Osteoblast (primary cell): ENCODE data around the gene TBC1D23. TPM values are rescaled to one million over a fixed set of nuclear protein-coding genes. Genes with fewer than 3 reads are reported as not detected.

ENCODE experiments used
- DNase-seq: peaks from one replicate; pipeline ENCODE4 v3.0.0; 2011; ENCODE audit warnings: low spot score, mixed read lengths; ENCODE audit not compliant: insufficient read length; ENCODE audit errors: missing footprints
- H2AFZ ChIP-seq: 2 replicates; pipeline ENCODE4 v1.6.0; 2011; ENCODE audit warnings: mild to moderate bottlenecking, low read length
- H3K27ac ChIP-seq: 2 replicates; pipeline ENCODE4 v1.5.1; 2011; ENCODE audit warnings: mild to moderate bottlenecking, low read depth, low read length, moderate library complexity
- H3K27me3 ChIP-seq: 2 replicates; pipeline ENCODE4 v1.6.0; 2012; ENCODE audit warnings: mild to moderate bottlenecking, control low read depth, inconsistent platforms, low read length, moderate library complexity; ENCODE audit not compliant: insufficient read depth
- H3K36me3 ChIP-seq: 2 replicates; pipeline ENCODE4 v1.5.1; 2011; ENCODE audit warnings: mild to moderate bottlenecking, low read length, control low read depth, moderate library complexity; ENCODE audit not compliant: insufficient read depth
- H3K4me1 ChIP-seq: 2 replicates; pipeline ENCODE4 v1.5.1; 2011; ENCODE audit warnings: mild to moderate bottlenecking, low read length, control low read depth, moderate library complexity; ENCODE audit not compliant: insufficient read depth
- H3K4me2 ChIP-seq: 2 replicates; pipeline ENCODE4 v1.6.0; 2011; ENCODE audit warnings: mild to moderate bottlenecking, low read length; ENCODE audit not compliant: insufficient read depth
- H3K4me3 ChIP-seq: fragments of 200-600 bp; sonication (generic); 3 replicates; pipeline ENCODE4 v1.5.1; 2012; ENCODE audit warnings: mild to moderate bottlenecking, low read length, inconsistent platforms; ENCODE audit not compliant: insufficient read depth
- H3K79me2 ChIP-seq: 2 replicates; pipeline ENCODE4 v1.6.0; 2012; ENCODE audit warnings: mild to moderate bottlenecking, low read length, control low read depth, inconsistent platforms; ENCODE audit not compliant: insufficient read depth
- H3K9me3 ChIP-seq: 2 replicates; pipeline ENCODE4 v1.5.1; 2011; ENCODE audit warnings: low read depth, low read length, control low read depth
- H4K20me1 ChIP-seq: 2 replicates; pipeline ENCODE4 v1.6.0; 2012; ENCODE audit warnings: mild to moderate bottlenecking, low read length, control low read depth; ENCODE audit not compliant: insufficient read depth
- total RNA-seq: library from RNA; depleted of rRNA; stranded (reverse); fragments of >200 nt; gene quantifications from 2 replicates; pipeline ENCODE4 v1.2.3, GENCODE V29; 2012
- TF ChIP-seq, protein P1 (sequence below): IDR thresholded peaks from 2 replicates; pipeline ENCODE4 v1.5.1; 2011; ENCODE audit warnings: mild to moderate bottlenecking, low read depth, low read length, moderate library complexity; ENCODE audit errors: extremely low read depth

TBC1D23 gene
- total RNA-seq, 1 donor: 64.4 TPM

DNA sequence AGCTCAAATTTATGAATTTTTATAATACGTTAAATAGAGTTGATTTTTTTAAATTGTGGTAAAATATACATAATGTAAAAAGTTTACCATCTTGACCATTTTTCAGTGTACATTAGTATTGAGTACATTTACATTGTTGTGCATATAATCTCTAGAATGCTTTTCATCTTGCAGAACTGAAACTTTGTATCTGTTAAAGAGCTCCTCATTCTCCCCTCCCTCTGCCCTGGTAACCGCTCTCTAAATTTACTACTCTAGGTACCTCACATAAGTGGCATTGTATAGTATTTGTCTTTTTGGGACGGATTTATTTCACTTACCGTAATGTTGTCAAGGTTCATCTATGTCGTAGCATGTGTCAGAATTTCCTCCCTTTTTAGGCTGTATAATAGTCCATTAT lies 13.6 kb downstream of the TBC1D23 start:
- H3K27ac ChIP-seq: no peak overlapping the region
- TF ChIP-seq, protein P1, sequence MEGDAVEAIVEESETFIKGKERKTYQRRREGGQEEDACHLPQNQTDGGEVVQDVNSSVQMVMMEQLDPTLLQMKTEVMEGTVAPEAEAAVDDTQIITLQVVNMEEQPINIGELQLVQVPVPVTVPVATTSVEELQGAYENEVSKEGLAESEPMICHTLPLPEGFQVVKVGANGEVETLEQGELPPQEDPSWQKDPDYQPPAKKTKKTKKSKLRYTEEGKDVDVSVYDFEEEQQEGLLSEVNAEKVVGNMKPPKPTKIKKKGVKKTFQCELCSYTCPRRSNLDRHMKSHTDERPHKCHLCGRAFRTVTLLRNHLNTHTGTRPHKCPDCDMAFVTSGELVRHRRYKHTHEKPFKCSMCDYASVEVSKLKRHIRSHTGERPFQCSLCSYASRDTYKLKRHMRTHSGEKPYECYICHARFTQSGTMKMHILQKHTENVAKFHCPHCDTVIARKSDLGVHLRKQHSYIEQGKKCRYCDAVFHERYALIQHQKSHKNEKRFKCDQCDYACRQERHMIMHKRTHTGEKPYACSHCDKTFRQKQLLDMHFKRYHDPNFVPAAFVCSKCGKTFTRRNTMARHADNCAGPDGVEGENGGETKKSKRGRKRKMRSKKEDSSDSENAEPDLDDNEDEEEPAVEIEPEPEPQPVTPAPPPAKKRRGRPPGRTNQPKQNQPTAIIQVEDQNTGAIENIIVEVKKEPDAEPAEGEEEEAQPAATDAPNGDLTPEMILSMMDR: no peak
- H3K36me3 ChIP-seq: no peaks in the 10 kb centered on the region
- H3K9me3 ChIP-seq: no peaks in the 10 kb centered on the region
- H3K4me2 ChIP-seq: no peak overlapping the region
- no peak overlapping the region for H2AFZ ChIP-seq
- no peaks in the 10 kb centered on the region for H3K27me3 ChIP-seq
- peaks cover 46% of the 10 kb centered on the region for H4K20me1 ChIP-seq
- H3K4me1 ChIP-seq: peaks cover 33% of the 10 kb centered on the region
- H3K4me3 ChIP-seq: no peak overlapping the region
- DNase-seq: no peak
- H3K79me2 ChIP-seq: peaks cover 88% of the 10 kb centered on the region

DNA sequence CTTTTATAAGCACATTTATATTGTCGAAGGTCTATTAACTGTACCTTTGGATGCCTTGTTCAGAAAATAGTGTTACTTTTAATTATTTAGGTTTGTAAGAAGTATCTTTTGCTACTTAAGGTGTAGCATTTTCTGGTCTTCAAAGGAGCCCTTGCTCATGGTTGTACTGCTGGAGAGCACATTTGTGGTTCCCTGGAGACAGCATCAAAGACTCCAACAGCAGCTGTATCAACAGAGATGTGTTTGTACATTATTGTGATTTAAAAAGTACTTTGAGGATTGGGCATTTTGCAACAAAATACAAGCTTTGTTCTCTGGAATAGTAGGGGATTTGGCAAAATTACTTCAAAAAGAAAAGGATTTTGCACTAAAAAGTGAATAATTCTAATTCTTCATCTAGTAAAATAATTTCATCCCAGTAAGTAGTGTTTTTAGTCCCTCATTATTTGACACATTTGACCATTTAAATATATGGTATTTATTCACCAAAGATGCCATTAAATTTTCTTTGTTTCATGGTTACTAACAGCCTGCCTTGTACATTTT lies 16.5 kb downstream of the TBC1D23 start:
- Histone ChIP-seq H3K27ac (peak overlapping the region; percentile 19), H3K4me3 (no peak overlapping the region), H2AFZ (no peak overlapping the region), H3K4me2 (no peak overlapping the region), H3K9me3 (no peaks in the 10 kb centered on the region), H4K20me1 (peaks cover 42% of the 10 kb centered on the region), H3K36me3 (peaks cover 15% of the 10 kb centered on the region), H3K4me1 (peaks cover 16% of the 10 kb centered on the region), H3K79me2 (peaks cover 77% of the 10 kb centered on the region), H3K27me3 (no peaks in the 10 kb centered on the region)
- no peak for DNase-seq
- TF ChIP-seq, protein P1: no peak

DNA sequence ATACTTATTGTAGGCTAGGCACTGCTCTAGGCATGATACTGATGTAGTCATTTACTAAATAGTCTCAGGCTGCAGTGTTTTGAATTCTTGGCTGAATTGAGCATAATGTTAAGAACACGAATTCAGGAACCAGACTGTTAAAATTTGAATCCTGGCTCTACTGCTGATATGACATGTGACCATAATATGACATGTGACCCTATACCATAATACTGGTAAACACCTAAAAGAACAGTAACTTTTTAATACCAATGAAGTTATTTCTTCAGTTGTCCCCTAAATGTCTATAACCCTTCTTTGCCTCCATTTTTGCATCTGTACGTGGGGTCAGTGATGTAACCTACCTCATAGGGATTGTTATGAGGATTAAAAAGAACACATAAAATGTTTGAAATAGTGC lies 18.1 kb downstream of the TBC1D23 start:
- Histone ChIP-seq H3K9me3 (no peaks in the 10 kb centered on the region), H3K36me3 (peaks cover 27% of the 10 kb centered on the region), H3K4me2 (no peak overlapping the region), H3K27me3 (no peaks in the 10 kb centered on the region), H3K4me3 (no peak overlapping the region), H4K20me1 (peaks cover 42% of the 10 kb centered on the region), H3K27ac (peak overlapping the region; percentile 41), H2AFZ (no peak overlapping the region), H3K4me1 (peaks cover 16% of the 10 kb centered on the region), H3K79me2 (peaks cover 72% of the 10 kb centered on the region)
- no peak for DNase-seq
- TF ChIP-seq, protein P1: no peak

DNA sequence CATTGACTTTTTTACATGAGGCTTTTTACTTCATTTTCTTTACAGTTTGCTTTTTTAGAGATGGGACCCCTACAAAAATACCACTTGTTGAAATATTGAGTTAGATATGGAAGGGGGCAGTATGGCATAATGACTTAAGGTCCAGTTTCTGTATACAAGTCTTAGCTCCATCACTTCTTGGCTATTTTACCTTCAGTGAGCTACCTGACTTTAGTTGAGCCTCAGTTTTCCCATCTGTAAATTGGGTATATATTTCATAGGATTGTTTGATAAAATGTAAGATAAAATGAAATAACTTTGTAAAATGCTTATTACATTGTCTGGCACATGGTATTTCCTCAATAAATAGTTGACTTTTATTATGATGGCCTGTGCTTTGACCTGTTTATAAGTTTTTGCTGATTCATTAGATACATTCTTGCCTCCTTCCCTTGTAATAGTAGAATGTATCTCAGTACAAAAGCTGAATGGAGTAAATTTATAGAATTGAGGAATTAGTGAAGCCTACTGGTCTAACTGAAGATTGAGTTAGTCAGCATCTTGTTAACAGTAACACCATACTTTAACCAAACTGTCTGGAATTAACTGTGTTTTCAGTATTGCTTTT lies 27.6 kb downstream of the TBC1D23 start:
- Histone ChIP-seq H3K27me3 (no peaks in the 10 kb centered on the region), H2AFZ (no peak overlapping the region), H3K27ac (no peak overlapping the region), H3K4me1 (no peaks in the 10 kb centered on the region), H3K4me2 (no peak overlapping the region), H3K4me3 (no peak overlapping the region), H3K9me3 (no peaks in the 10 kb centered on the region), H3K36me3 (peaks cover 63% of the 10 kb centered on the region), H4K20me1 (no peaks in the 10 kb centered on the region), H3K79me2 (peaks cover 19% of the 10 kb centered on the region)
- peak; percentile 43 for DNase-seq
- TF ChIP-seq, protein P1: no peak
